GM21825 (cell line): ENCODE data around the gene PLAAT2.
"Not testable (repeated sequence)": the region's sequence is repeated elsewhere in the genome, so short reads cannot be mapped to it uniquely, and the experiment has no call there.

Source experiments
- ATAC-seq: cut with Tn5 transposase; IDR thresholded peaks from one replicate; pipeline ENCODE4 v1.9.1; 2021; ENCODE audit warnings: mild to moderate bottlenecking, moderate library complexity; ENCODE audit not compliant: unreplicated experiment

PLAAT2 gene

GRCh38 chr11:63551091-63551888 is 11.9 kb downstream of the PLAAT2 start:
- no peak for ATAC-seq

GRCh38 chr11:63550156-63550700 is 13.0 kb downstream of the PLAAT2 start:
- ATAC-seq: not testable (repeated sequence)

- no peak for ATAC-seq
Measured at GRCh38 chr11:63549411-63549810, 13.8 kb downstream of the PLAAT2 start.

GRCh38 chr11:63548178-63548577 is 15.0 kb downstream of the PLAAT2 start:
- no peak for ATAC-seq

- no peak for ATAC-seq
Measured at GRCh38 chr11:63547061-63547460, 16.1 kb downstream of the PLAAT2 start.

GRCh38 chr11:63543711-63544110 is 19.5 kb downstream of the PLAAT2 start:
- ATAC-seq: no peak

GRCh38 chr11:63542506-63542905 is 20.7 kb downstream of the PLAAT2 start:
- ATAC-seq: not testable (repeated sequence)

- ATAC-seq: no peak
Measured at GRCh38 chr11:63537293-63538101, 25.7 kb downstream of the PLAAT2 start.

- no peak for ATAC-seq
Measured at GRCh38 chr11:63536669-63537292, 26.4 kb downstream of the PLAAT2 start, which contains the start of gene PLAAT4. PLAAT4 (plus strand) TSS chr11:63536808; CDS start chr11:63536869, 61 bp downstream.

GRCh38 chr11:63535734-63536133 is 27.4 kb downstream of the PLAAT2 start:
- no peak for ATAC-seq

GRCh38 chr11:63534895-63535461 is 28.2 kb downstream of the PLAAT2 start:
- ATAC-seq: peak; percentile 38

- ATAC-seq: no peak
Measured at GRCh38 chr11:63534076-63534475, 29.1 kb downstream of the PLAAT2 start.

- no peak for ATAC-seq
Measured at GRCh38 chr11:63532799-63533475, 30.2 kb downstream of the PLAAT2 start.

- ATAC-seq: no peak
Measured at GRCh38 chr11:63532117-63532516, 31.1 kb downstream of the PLAAT2 start.

GRCh38 chr11:63531074-63531792 is 31.9 kb downstream of the PLAAT2 start:
- peak; percentile 81 for ATAC-seq

- no peak for ATAC-seq
Measured at GRCh38 chr11:63530021-63530420, 33.2 kb downstream of the PLAAT2 start.

- ATAC-seq: not testable (repeated sequence)
Measured at GRCh38 chr11:63529373-63529772, 33.8 kb downstream of the PLAAT2 start.

GRCh38 chr11:63528729-63529278 is 34.4 kb downstream of the PLAAT2 start:
- ATAC-seq: not testable (repeated sequence)

- not testable (repeated sequence) for ATAC-seq
Measured at GRCh38 chr11:63528156-63528555, 35.0 kb downstream of the PLAAT2 start.
